GM12891 (cell line): ENCODE measurements around the gene DYNC1LI2.

ENCODE experiments used
- DNase-seq: peaks from one replicate; pipeline ENCODE4 v3.0.0; 2011; ENCODE audit warnings: low spot score; ENCODE audit not compliant: insufficient read length
- FAIRE-seq: peaks from 2 replicates; lab custom pipeline; 2011; peaks lifted over from hg19 to GRCh38; lab: Jason Lieb, UNC
- PAX5 ChIP-seq: IDR thresholded peaks from 2 replicates; pipeline ENCODE4 v1.6.1; 2011; ENCODE audit warnings: low read length, moderate library complexity, mild to moderate bottlenecking; ENCODE audit not compliant: insufficient read depth, severe bottlenecking
- POLR2A ChIP-seq: IDR thresholded peaks from 2 replicates; pipeline ENCODE4 v1.6.1; 2011; ENCODE audit warnings: low read depth, low read length, control low read depth
- POLR2AphosphoS5 ChIP-seq: IDR thresholded peaks from 2 replicates; pipeline ENCODE4 v1.6.1; 2011; ENCODE audit warnings: low read depth, low read length, control low read depth
- POU2F2 ChIP-seq: IDR thresholded peaks from 2 replicates; pipeline ENCODE4 v1.6.1; 2011; ENCODE audit warnings: low read depth, mild to moderate bottlenecking, control low read depth, low read length, moderate library complexity
- SPI1 ChIP-seq: IDR thresholded peaks from 2 replicates; pipeline ENCODE4 v1.6.1; 2011; ENCODE audit warnings: low read depth, low read length, control low read depth
- TAF1 ChIP-seq: IDR thresholded peaks from 2 replicates; pipeline ENCODE4 v1.6.1; 2011; ENCODE audit warnings: low read depth, low read length, control low read depth

DYNC1LI2 gene

GRCh38 chr16:66703406-66704215, 47.8 kb downstream of the DYNC1LI2 start:
- DNase-seq: no peak
- TF ChIP-seq SPI1 (no peak), POU2F2 (no peak)
- no peak for FAIRE-seq

DNA sequence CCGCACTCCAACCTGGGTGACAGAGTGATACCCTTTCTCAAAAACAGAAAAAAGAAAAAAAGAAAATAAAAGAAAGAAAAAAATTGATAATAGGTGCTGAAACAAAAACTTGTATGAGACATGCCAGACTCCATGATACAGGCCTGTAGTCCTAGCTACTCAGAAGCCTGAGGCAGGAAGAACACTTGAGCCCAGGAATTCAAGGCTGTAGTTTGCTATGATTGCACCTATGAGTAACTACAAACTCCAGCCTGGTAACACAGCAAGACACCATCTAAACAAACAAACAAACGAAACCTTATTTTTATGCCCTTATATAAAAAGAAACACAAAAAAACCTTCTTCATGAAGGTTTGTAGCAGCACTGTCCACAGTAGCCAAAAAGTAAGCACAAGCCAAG, 49.9 kb downstream of the DYNC1LI2 start:
- FAIRE-seq (no peak), DNase-seq (no peak)
- TF ChIP-seq POLR2AphosphoS5 (no peak), TAF1 (no peak), POU2F2 (no peak), SPI1 (no peak), POLR2A (no peak), PAX5 (no peak)

GRCh38 chr16:66701026-66701425, 50.4 kb downstream of the DYNC1LI2 start:
- no peak for DNase-seq
- no peak for FAIRE-seq
- TF ChIP-seq POLR2A: no peak
- TF ChIP-seq PAX5: no peak
- no peak for TF ChIP-seq SPI1
- TF ChIP-seq TAF1: no peak
- no peak for TF ChIP-seq POLR2AphosphoS5
- no peak for TF ChIP-seq POU2F2

DNA sequence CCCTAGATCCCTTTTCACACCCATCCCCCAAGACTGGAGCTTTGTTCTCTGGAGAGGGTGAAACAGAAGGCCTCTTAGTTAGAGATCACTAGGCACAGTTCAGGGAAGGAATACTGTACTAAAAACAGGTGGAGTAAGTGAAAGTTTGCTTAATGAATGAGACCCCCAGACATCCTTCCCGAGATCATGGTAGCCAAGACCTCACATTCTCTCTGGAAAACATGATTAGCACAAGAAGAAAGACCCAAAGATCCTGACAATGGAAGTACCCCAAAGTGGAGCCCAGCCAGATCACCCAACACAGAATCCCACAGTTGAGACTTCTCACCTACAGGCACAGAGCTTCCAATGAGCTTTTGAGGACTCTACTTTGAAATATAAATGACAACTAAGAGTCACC, 51.5 kb downstream of the DYNC1LI2 start:
- no peak for TF ChIP-seq PAX5
- no peak for TF ChIP-seq SPI1
- TF ChIP-seq TAF1: no peak
- TF ChIP-seq POLR2A: no peak
- no peak for TF ChIP-seq POLR2AphosphoS5
- TF ChIP-seq POU2F2: no peak
- FAIRE-seq (no peak), DNase-seq (no peak)

- no peak for FAIRE-seq
- no peak for TF ChIP-seq POU2F2
- no peak for TF ChIP-seq POLR2AphosphoS5
- TF ChIP-seq TAF1: no peak
- no peak for TF ChIP-seq POLR2A
- TF ChIP-seq PAX5: no peak
- no peak for TF ChIP-seq SPI1
- DNase-seq: no peak
Measured at GRCh38 chr16:66698046-66698445, 53.4 kb downstream of the DYNC1LI2 start.

DNA sequence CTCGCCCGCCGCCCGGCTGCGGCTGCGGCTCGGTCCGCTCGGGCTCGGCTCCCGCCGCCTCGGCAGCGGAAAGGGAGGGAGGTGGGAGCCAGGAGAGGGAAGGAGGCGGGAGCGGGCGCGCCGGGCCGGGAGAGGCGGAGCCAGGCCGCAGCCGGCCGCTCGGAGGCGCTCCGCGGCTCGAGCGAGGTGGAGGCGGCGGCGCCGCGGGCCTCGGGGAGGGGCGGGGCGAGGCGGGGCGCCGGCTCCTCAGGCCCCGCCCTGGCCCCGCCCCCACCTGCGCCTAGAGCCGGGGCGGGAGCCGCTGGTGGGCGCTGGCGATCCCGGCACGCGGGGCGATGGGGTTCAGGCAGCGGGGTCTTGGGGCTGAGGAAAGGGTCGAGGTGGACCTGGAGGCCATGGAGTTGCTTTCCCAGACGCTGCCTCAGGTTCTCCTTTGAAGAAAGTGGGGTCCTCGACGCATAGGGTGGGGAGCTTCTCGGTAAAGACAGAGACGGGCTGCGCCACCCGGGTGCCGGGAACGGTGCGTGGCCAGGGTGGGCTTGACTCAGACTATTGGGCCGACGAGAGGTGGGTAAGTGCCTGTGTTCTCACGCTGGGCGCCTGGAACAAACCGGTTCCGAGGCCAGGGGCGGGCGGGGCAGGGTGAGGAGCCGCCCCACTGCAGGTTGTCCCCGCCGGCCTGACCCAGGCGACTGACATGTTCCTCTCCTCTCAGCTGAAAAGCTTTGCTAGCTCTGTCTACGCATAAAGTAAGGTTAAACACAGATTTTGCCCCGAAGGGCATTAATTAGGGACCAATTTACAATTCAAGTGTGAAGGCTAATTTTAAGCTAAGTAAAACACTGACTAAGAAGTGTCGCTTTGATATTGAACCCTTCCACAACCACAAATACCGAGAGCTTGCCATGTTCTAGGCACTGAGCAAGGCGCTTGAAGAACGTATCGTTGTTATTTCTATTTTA, 54.5 kb downstream of the DYNC1LI2 start, which contains the start of gene CMTM4:
Gene CMTM4 (minus strand): TSS at position 75 of the 962 bp plus-strand sequence. CDS start 218 bp downstream, outside the sequence.
- FAIRE-seq (peak; percentile 56), DNase-seq (peak; percentile 93)
- TF ChIP-seq PAX5: no peak

DNA sequence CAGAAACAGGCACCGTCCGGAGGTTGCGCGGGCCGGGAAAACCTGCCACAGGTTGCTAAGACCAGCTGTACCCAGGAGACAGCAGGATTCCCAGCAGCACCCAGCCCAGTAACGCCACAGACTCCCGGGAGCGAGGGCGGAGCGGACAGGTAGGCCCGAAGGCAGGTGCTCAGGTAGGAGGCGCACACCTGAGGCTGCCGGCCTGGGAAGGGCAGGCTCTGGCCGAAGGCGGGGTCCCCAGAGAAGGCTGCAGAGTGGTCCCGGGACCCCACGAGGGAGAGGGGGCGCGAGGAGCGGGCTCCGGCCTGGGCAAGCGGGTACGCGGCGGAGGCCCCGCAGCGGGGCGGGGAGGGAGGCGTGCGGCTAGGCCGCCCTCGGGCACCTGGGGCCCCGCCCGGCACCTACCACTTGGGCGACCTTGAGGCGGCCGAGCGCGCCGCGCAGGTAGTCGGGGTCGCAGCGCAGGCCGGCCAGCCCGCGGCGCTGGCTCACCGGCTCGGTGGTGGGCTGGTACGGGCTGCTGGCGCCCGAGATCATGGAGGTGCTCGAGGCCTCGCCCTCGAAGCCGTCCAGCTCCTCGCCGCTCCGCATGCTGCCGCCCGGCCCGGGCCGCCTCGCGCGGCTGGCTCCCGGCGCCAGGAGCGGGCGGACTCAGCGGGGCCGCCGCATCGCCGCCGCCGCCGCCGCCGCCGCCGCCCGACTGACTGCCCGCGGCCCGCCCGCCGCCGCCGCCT, 55.3 kb downstream of the DYNC1LI2 start:
- TF ChIP-seq POLR2AphosphoS5 (no peak), POU2F2 (no peak), POLR2A (no peak), TAF1 (no peak)
- DNase-seq: peak; percentile 52
- FAIRE-seq: no peak

- TF ChIP-seq PAX5: no peak
- TF ChIP-seq SPI1: no peak
- TF ChIP-seq POU2F2: no peak
- no peak for TF ChIP-seq POLR2AphosphoS5
- TF ChIP-seq POLR2A: no peak
- no peak for TF ChIP-seq TAF1
- FAIRE-seq (no peak), DNase-seq (no peak)
Measured at GRCh38 chr16:66695471-66695934, 55.9 kb downstream of the DYNC1LI2 start.

DNA sequence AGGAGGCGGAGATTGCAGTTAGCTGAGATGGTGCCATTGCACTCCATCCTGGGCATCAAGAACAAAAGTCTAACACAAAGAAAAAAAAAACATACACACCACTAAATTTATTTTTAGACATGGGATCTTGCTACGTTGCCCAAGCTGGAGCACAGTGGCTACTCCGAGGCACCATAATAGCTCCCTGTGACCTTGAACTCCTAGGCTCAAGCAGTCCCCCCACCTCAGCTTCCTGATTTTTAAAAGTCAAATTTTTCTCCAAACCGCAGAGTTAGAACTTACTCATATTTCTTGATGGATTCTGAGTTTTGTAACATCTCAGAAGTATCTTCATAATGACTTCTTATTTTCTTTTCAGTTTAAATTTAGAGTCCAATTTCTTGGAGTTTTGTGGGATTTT, 58.3 kb downstream of the DYNC1LI2 start:
- no peak for TF ChIP-seq PAX5
- no peak for TF ChIP-seq POU2F2
- no peak for TF ChIP-seq POLR2AphosphoS5
- no peak for TF ChIP-seq POLR2A
- no peak for TF ChIP-seq SPI1
- no peak for TF ChIP-seq TAF1
- no peak for DNase-seq
- no peak for FAIRE-seq

DNA sequence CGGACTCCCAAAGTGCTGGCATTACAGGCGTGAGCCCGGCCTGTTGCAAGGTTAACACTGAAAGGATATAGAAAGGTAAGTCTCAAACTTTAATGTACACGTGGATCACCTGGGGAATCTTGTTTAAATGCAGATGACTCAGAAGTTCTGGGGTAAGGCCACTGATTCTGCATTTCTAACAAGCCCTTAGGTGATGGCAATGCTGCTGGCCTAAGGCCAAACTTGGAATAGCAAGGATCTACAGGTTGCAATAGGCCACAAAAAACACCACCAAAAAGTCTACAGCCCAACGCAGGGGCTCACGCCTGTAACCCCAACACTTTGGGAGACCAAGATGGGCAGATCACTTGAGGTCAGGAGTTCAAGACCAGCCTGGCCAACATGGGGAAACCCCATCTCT, 59.1 kb downstream of the DYNC1LI2 start:
- FAIRE-seq: no peak
- DNase-seq: no peak
- TF ChIP-seq PAX5: no peak
- no peak for TF ChIP-seq SPI1
- no peak for TF ChIP-seq POU2F2
- TF ChIP-seq POLR2AphosphoS5: no peak
- TF ChIP-seq TAF1: no peak
- TF ChIP-seq POLR2A: no peak
